SK-N-SH (cell line): ENCODE data around the gene TESK1. TPM values are rescaled to one million over a fixed set of nuclear protein-coding genes. Genes with fewer than 3 reads are reported as not detected.

ENCODE experiments used
- CTCF ChIA-PET: fragments of 300-600, 350-600 bp; formaldehyde crosslinking; extraction: SDS; loops from one replicate; lab custom pipeline; 2021; lab: Yijun Ruan, JAX
- POLR2A ChIA-PET: fragments of 350-600 bp; sonication (Branson Sonifier 250); formaldehyde crosslinking; extraction: SDS; loops from one replicate; lab custom pipeline; 2020; ENCODE audit warnings: antibody characterized with exemption, inconsistent platforms; lab: Yijun Ruan, JAX
- DNase-seq: peaks from one replicate; pipeline ENCODE4 v3.0.0; 2012
- H2AFZ ChIP-seq: fragments of 200-600 bp; sonication (generic); 2 replicates; pipeline ENCODE4 v1.8.1; 2016; ENCODE audit warnings: antibody characterized with exemption, mild to moderate bottlenecking, low read depth
- H3F3A ChIP-seq: fragments of 200-600 bp; sonication (generic); replicated peaks from 2 replicates; pipeline ENCODE3; 2016; ENCODE audit warnings: antibody characterized with exemption, mild to moderate bottlenecking; ENCODE audit not compliant: insufficient read depth
- H3K27ac ChIP-seq, 2 experiments: fragments of 200-500 bp in 1 of 2; fragments of 200-600 bp in 1 of 2; sonication (Bioruptor generic) in 1 of 2; sonication (generic), shearing (Covaris generic) in 1 of 2; 2 replicates each; pipeline versions ENCODE4 v1.5.1 to v1.6.1; 2014 to 2016; ENCODE audit warnings: low read depth in 2 of 2, inconsistent platforms in 1 of 2, low read length in 1 of 2, mild to moderate bottlenecking in 1 of 2, mixed read lengths in 1 of 2
- H3K27me3 ChIP-seq: fragments of 200-600 bp; sonication (generic), shearing (Covaris generic); 2 replicates; pipeline ENCODE4 v1.6.1; 2016; ENCODE audit warnings: mixed run types; ENCODE audit not compliant: insufficient read depth
- H3K36me3 ChIP-seq, 2 experiments: fragments of 200-500 bp in 1 of 2; fragments of 200-600 bp in 1 of 2; sonication (Bioruptor generic) in 1 of 2; sonication (generic) in 1 of 2; replicated peaks in 1 of 2; 2 replicates each; pipeline versions ENCODE3 to v1.5.1; 2014 to 2016; ENCODE audit warnings: low read length in 1 of 2, mild to moderate bottlenecking in 1 of 2; ENCODE audit not compliant: insufficient read depth in 2 of 2, control insufficient read depth in 1 of 2
- H3K4me1 ChIP-seq, 2 experiments: fragments of 200-500 bp in 1 of 2; fragments of 200-600 bp in 1 of 2; sonication (Bioruptor generic) in 1 of 2; sonication (generic), shearing (Covaris generic) in 1 of 2; 2 replicates each; pipeline versions ENCODE4 v1.5.1 to v1.6.1; 2014 to 2016; ENCODE audit warnings: low read depth in 1 of 2, low read length in 1 of 2, mixed run types in 1 of 2; ENCODE audit not compliant: insufficient read depth in 2 of 2, control insufficient read depth in 1 of 2
- H3K4me2 ChIP-seq: fragments of 200-600 bp; sonication (generic), shearing (Covaris generic); 2 replicates; pipeline ENCODE4 v1.6.1; 2017; ENCODE audit warnings: mixed run types
- H3K4me3 ChIP-seq, 2 experiments: fragments of 200-500 bp in 1 of 2; fragments of 200-600 bp in 1 of 2; sonication (Bioruptor generic) in 1 of 2; sonication (generic), shearing (Covaris generic) in 1 of 2; 2 replicates each; pipeline versions ENCODE4 v1.5.1 to v1.8.1; 2014 to 2016; ENCODE audit warnings: low read depth in 2 of 2, inconsistent platforms in 1 of 2, low read length in 1 of 2, mild to moderate bottlenecking in 1 of 2, mixed read lengths in 1 of 2, moderate library complexity in 1 of 2
- H3K79me2 ChIP-seq: fragments of 200-600 bp; sonication (generic); 2 replicates; pipeline ENCODE4 v1.8.1; 2017; ENCODE audit warnings: mild to moderate bottlenecking; ENCODE audit not compliant: insufficient read depth
- H3K9ac ChIP-seq: fragments of 200-600 bp; sonication (generic); 2 replicates; pipeline ENCODE4 v1.6.1; 2017; ENCODE audit warnings: mixed run types
- H3K9me2 ChIP-seq: fragments of 200-600 bp; sonication (generic); 2 replicates; pipeline ENCODE4 v1.6.1; 2017; ENCODE audit warnings: mixed run types
- H3K9me3 ChIP-seq: fragments of 200-600 bp; sonication (generic); 2 replicates; pipeline ENCODE4 v1.6.1; 2017; ENCODE audit warnings: mixed run types, mild to moderate bottlenecking, moderate library complexity
- H4K20me1 ChIP-seq: fragments of 200-600 bp; sonication (generic); 2 replicates; pipeline ENCODE4 v1.6.1; 2017; ENCODE audit warnings: mild to moderate bottlenecking, mixed run types; ENCODE audit not compliant: insufficient read depth
- CHD2 ChIP-seq: fragments of 150-350 bp; IDR thresholded peaks from 2 replicates; pipeline ENCODE4 v1.6.1; 2018; ENCODE audit warnings: low read length; ENCODE audit not compliant: partially characterized antibody
- EP300 ChIP-seq, 2 experiments: IDR thresholded peaks; 2 replicates each; pipeline versions ENCODE4 v1.4.0 to v1.6.1; 2012; ENCODE audit warnings: borderline replicate concordance in 1 of 2, low read depth in 1 of 2, low read length in 1 of 2
- FOSL2 ChIP-seq: IDR thresholded peaks from 2 replicates; pipeline ENCODE4 v1.4.0; 2012; ENCODE audit warnings: low read depth, mild to moderate bottlenecking, moderate library complexity, borderline replicate concordance
- FOXJ3 ChIP-seq: sonication (generic); formaldehyde crosslinking; IDR thresholded peaks from 2 replicates; pipeline ENCODE4 v1.5.1; 2020; ENCODE audit warnings: mild to moderate bottlenecking, missing genetic modification reagents
- JUND ChIP-seq: IDR thresholded peaks from 2 replicates; pipeline ENCODE4 v1.4.0; 2012
- MEF2A ChIP-seq: IDR thresholded peaks from 2 replicates; pipeline ENCODE4 v1.4.0; 2012; ENCODE audit warnings: low read depth, borderline replicate concordance
- RFX5 ChIP-seq: IDR thresholded peaks from 2 replicates; pipeline ENCODE4 v1.6.1; 2012; ENCODE audit warnings: mild to moderate bottlenecking, improper control_type of control experiment, low read length
- SIN3A ChIP-seq: IDR thresholded peaks from 2 replicates; pipeline ENCODE4 v1.6.1; 2012; ENCODE audit warnings: low read depth, mild to moderate bottlenecking, low read length, moderate library complexity, borderline replicate concordance
- SMC3 ChIP-seq: IDR thresholded peaks from 2 replicates; pipeline ENCODE4 v1.6.1; 2012; ENCODE audit warnings: low read depth, low read length, improper control_type of control experiment
- TEAD4 ChIP-seq: IDR thresholded peaks from 2 replicates; pipeline ENCODE4 v1.4.0; 2012; ENCODE audit warnings: mild to moderate bottlenecking, borderline replicate concordance; ENCODE audit not compliant: insufficient read depth
- YY1 ChIP-seq: IDR thresholded peaks from 2 replicates; pipeline ENCODE4 v1.4.0; 2012; ENCODE audit warnings: low read depth, mild to moderate bottlenecking
- WGBS: methylation state at CpG from one replicate; pipeline ENCODE4 v1.1.6; 2017; ENCODE audit warnings: low lambda C conversion rate; 5-methylcytosine and 5-hydroxymethylcytosine counted together
- polyA plus RNA-seq, 3 experiments: library from polyadenylated mRNA; depleted of rRNA; stranded (reverse); fragments of >200 nt; gene quantifications; 2 replicates each; pipeline ENCODE4 v1.2.3, GENCODE V29; 2012
- TF ChIP-seq, protein P1 (sequence below): IDR thresholded peaks from 2 replicates; pipeline ENCODE4 v1.4.0; 2012; ENCODE audit warnings: low read depth
- TF ChIP-seq, protein P2 (sequence below): fragments of 150-350 bp; IDR thresholded peaks from 2 replicates; pipeline ENCODE4 v1.6.1; 2017; ENCODE audit warnings: antibody characterized with exemption, low read length, low read depth, borderline replicate concordance
- TF ChIP-seq, protein P3 (sequence below): IDR thresholded peaks from 2 replicates; pipeline ENCODE4 v1.6.1; 2012; ENCODE audit warnings: mild to moderate bottlenecking, low read depth, low read length, moderate library complexity
- TF ChIP-seq, protein P4 (sequence below): IDR thresholded peaks from 2 replicates; pipeline ENCODE4; 2012
- TF ChIP-seq, protein P5 (sequence below): fragments of 150-350 bp; IDR thresholded peaks from 2 replicates; pipeline ENCODE4 v1.6.1; 2016; ENCODE audit warnings: mild to moderate bottlenecking, low read depth, low read length

TESK1 gene
- polyA plus RNA-seq, 1 of the 3 experiments (the other 2 are of a cell fraction), result 26.0 TPM

DNA sequence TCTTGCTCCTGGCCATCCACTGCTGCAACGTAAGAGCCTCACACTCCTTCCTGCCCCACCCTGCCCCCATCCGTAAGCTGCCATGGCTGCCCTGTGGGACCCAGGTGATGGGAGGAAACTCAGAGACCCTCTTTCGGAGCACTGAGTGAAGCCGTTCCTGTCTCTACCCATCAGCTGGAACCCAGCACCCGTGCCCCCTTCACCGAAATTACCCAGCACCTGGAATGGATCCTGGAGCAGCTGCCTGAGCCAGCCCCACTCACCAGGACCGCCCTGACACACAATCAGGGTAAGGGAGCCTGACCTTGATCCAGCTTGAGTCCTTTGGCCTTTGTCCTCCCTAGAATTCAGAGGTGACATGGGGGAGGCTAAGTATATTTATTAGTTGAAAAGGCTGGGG lies 3.2 kb downstream of the TESK1 start:
- Histone ChIP-seq H3K79me2 (peaks cover 22% of the 10 kb centered on the region), H3K4me3 (no peak overlapping the region), H3K9me2 (no peaks in the 10 kb centered on the region), H3K36me3 (peaks cover 7 to 23% of the 10 kb centered on the region in 2 experiments), H2AFZ (no peak overlapping the region), H3K4me1 (peaks cover 10 to 17% of the 10 kb centered on the region in 2 experiments; a peak in 1 of 4 replicates), H3F3A (peaks cover 12% of the 10 kb centered on the region), H3K4me2 (no peak overlapping the region), H3K27ac (no peak overlapping the region), H3K9ac (no peak overlapping the region), H3K27me3 (no peaks in the 10 kb centered on the region), H4K20me1 (peaks cover 11% of the 10 kb centered on the region), H3K9me3 (no peaks in the 10 kb centered on the region)
- POLR2A ChIA-PET, result no interaction called here
- CTCF ChIA-PET, result interaction anchor here (0.8 to 2.5 kb wide), 6 partner anchors 11 to 182 kb away, joined by 3 to 7 read pairs (median 4); partner anchors contain the start of genes ARHGEF39, CCDC107 and RMRP
- DNase-seq, result no peak
- TF ChIP-seq, protein P1, sequence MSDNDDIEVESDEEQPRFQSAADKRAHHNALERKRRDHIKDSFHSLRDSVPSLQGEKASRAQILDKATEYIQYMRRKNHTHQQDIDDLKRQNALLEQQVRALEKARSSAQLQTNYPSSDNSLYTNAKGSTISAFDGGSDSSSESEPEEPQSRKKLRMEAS, result no peak
- TF ChIP-seq EP300 (IDR thresholded peaks at IDR 0.05; ENCODE audit: borderline replicate concordance in 1 of 2, low read depth in 1 of 2, low read length in 1 of 2) (no peak), SIN3A (no peak), FOXJ3 (no peak), FOSL2 (no peak)
- TF ChIP-seq, protein P2, sequence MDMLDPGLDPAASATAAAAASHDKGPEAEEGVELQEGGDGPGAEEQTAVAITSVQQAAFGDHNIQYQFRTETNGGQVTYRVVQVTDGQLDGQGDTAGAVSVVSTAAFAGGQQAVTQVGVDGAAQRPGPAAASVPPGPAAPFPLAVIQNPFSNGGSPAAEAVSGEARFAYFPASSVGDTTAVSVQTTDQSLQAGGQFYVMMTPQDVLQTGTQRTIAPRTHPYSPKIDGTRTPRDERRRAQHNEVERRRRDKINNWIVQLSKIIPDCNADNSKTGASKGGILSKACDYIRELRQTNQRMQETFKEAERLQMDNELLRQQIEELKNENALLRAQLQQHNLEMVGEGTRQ, result no peak
- 90% methylated on average over 4 of the region's 7 CpGs for WGBS

DNA sequence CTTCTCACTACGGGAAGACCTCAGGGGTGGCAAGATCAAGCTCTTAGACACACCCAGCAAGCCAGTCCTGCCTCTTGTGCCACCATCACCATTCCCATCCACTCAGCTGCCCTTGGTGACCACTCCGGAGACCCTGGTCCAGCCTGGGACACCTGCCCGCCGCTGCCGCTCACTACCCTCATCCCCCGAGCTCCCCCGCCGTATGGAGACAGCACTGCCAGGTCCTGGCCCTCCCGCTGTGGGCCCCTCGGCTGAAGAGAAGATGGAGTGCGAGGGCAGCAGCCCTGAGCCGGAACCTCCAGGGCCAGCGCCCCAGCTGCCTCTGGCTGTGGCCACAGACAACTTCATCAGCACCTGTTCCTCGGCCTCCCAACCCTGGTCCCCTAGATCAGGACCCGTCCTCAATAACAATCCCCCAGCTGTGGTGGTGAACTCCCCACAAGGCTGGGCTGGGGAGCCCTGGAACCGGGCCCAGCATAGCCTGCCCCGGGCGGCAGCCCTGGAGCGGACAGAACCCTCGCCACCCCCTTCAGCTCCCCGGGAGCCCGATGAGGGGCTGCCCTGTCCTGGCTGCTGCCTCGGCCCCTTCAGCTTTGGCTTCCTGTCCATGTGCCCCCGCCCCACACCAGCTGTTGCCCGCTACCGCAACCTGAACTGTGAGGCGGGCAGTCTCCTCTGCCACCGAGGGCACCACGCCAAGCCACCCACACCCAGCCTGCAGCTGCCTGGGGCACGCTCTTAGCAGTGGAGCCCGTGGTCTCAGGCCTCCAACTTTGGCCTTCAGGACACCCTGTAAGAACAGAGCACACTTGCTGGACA lies 4.1 kb downstream of the TESK1 start:
- Histone ChIP-seq H3K79me2 (peaks cover 22% of the 10 kb centered on the region), H3K36me3 (peaks cover 7 to 23% of the 10 kb centered on the region in 2 experiments), H3F3A (peaks cover 7% of the 10 kb centered on the region), H3K4me1 (peaks cover 7 to 12% of the 10 kb centered on the region in 2 experiments; a peak in 1 of 4 replicates), H3K27me3 (no peaks in the 10 kb centered on the region), H3K9me3 (no peaks in the 10 kb centered on the region), H3K27ac (no peak overlapping the region), H3K9ac (no peak overlapping the region), H4K20me1 (peaks cover 11% of the 10 kb centered on the region)
- CTCF ChIA-PET, result interaction anchor here (0.8 to 4.1 kb wide), 6 partner anchors 10 to 181 kb away, joined by 3 to 32 read pairs (median 6); partner anchors contain the start of genes ARHGEF39, CCDC107 and RMRP
- DNase-seq, result no peak
- TF ChIP-seq JUND (no peak), SIN3A (no peak), CHD2 (no peak), SMC3 (no peak), RFX5 (no peak), YY1 (no peak), MEF2A (no peak), FOXJ3 (no peak), TEAD4 (no peak)
- TF ChIP-seq, protein P3, sequence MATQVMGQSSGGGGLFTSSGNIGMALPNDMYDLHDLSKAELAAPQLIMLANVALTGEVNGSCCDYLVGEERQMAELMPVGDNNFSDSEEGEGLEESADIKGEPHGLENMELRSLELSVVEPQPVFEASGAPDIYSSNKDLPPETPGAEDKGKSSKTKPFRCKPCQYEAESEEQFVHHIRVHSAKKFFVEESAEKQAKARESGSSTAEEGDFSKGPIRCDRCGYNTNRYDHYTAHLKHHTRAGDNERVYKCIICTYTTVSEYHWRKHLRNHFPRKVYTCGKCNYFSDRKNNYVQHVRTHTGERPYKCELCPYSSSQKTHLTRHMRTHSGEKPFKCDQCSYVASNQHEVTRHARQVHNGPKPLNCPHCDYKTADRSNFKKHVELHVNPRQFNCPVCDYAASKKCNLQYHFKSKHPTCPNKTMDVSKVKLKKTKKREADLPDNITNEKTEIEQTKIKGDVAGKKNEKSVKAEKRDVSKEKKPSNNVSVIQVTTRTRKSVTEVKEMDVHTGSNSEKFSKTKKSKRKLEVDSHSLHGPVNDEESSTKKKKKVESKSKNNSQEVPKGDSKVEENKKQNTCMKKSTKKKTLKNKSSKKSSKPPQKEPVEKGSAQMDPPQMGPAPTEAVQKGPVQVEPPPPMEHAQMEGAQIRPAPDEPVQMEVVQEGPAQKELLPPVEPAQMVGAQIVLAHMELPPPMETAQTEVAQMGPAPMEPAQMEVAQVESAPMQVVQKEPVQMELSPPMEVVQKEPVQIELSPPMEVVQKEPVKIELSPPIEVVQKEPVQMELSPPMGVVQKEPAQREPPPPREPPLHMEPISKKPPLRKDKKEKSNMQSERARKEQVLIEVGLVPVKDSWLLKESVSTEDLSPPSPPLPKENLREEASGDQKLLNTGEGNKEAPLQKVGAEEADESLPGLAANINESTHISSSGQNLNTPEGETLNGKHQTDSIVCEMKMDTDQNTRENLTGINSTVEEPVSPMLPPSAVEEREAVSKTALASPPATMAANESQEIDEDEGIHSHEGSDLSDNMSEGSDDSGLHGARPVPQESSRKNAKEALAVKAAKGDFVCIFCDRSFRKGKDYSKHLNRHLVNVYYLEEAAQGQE, result no peak
- TF ChIP-seq, protein P4, sequence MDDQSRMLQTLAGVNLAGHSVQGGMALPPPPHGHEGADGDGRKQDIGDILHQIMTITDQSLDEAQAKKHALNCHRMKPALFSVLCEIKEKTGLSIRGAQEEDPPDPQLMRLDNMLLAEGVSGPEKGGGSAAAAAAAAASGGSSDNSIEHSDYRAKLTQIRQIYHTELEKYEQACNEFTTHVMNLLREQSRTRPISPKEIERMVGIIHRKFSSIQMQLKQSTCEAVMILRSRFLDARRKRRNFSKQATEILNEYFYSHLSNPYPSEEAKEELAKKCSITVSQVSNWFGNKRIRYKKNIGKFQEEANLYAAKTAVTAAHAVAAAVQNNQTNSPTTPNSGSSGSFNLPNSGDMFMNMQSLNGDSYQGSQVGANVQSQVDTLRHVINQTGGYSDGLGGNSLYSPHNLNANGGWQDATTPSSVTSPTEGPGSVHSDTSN, result no peak
- TF ChIP-seq, protein P1, result no peak
- TF ChIP-seq, protein P5, sequence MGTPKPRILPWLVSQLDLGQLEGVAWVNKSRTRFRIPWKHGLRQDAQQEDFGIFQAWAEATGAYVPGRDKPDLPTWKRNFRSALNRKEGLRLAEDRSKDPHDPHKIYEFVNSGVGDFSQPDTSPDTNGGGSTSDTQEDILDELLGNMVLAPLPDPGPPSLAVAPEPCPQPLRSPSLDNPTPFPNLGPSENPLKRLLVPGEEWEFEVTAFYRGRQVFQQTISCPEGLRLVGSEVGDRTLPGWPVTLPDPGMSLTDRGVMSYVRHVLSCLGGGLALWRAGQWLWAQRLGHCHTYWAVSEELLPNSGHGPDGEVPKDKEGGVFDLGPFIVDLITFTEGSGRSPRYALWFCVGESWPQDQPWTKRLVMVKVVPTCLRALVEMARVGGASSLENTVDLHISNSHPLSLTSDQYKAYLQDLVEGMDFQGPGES, result no peak
- TF ChIP-seq, all 33 proteins: peak for 0
- no peak overlapping the region for H3K4me3 ChIP-seq
- H2AFZ ChIP-seq, result no peak overlapping the region
- POLR2A ChIA-PET, result no interaction called here
- no peak overlapping the region for H3K4me2 ChIP-seq
- WGBS, result 91% methylated on average over 17 of the region's 31 CpGs
- H3K9me2 ChIP-seq, result no peaks in the 10 kb centered on the region
